H1 (cell line): Measurements from ENCODE around the gene WASHC4.

ENCODE experiments used
- CTCF ChIP-seq, 3 experiments: IDR thresholded peaks; 1 replicate in 2 of 3; 2 replicates in 1 of 3; pipeline versions ENCODE4 v1.5.1 to v1.6.1; 2011; ENCODE audit warnings: low read length in 3 of 3, mild to moderate bottlenecking in 3 of 3, inconsistent platforms in 2 of 3, low read depth in 1 of 3, moderate library complexity in 1 of 3; ENCODE audit not compliant: insufficient read depth in 1 of 3; ENCODE audit errors: control extremely low read depth in 1 of 3
- EP300 ChIP-seq, 2 experiments: IDR thresholded peaks; 1 replicate in 1 of 2; 2 replicates in 1 of 2; pipeline ENCODE4 v1.6.1; 2011 to 2012; ENCODE audit warnings: low read depth in 2 of 2, low read length in 2 of 2, mild to moderate bottlenecking in 2 of 2, borderline replicate concordance in 1 of 2, inconsistent platforms in 1 of 2, moderate library complexity in 1 of 2
- GTF2F1 ChIP-seq: IDR thresholded peaks from 2 replicates; pipeline ENCODE4 v1.6.1; 2012; ENCODE audit warnings: low read depth, low read length, improper control_type of control experiment, borderline replicate concordance
- MAX ChIP-seq: IDR thresholded peaks from 2 replicates; pipeline ENCODE4 v1.6.1; 2012; ENCODE audit warnings: inconsistent platforms
- POLR2A ChIP-seq, 2 experiments: IDR thresholded peaks; 1 replicate in 1 of 2; 2 replicates in 1 of 2; pipeline ENCODE4 v1.6.1; 2011; ENCODE audit warnings: low read depth in 2 of 2, low read length in 2 of 2, mild to moderate bottlenecking in 2 of 2; ENCODE audit errors: control extremely low read depth in 1 of 2
- POLR2AphosphoS5 ChIP-seq: IDR thresholded peaks from 2 replicates; pipeline ENCODE4 v1.6.1; 2011; ENCODE audit warnings: low read depth, low read length
- SIRT6 ChIP-seq: IDR thresholded peaks from one replicate; pipeline ENCODE4 v1.7.1; 2012; ENCODE audit warnings: low read length, inconsistent platforms
- SP2 ChIP-seq: IDR thresholded peaks from 2 replicates; pipeline ENCODE4 v1.6.1; 2012; ENCODE audit warnings: mild to moderate bottlenecking, low read length, inconsistent platforms
- USF2 ChIP-seq: IDR thresholded peaks from 2 replicates; pipeline ENCODE4 v1.6.1; 2011; ENCODE audit warnings: low read length, improper control_type of control experiment
- TF ChIP-seq, protein P1 (sequence below): IDR thresholded peaks from 2 replicates; pipeline ENCODE4 v1.6.1; 2011; ENCODE audit warnings: low read depth, mild to moderate bottlenecking, low read length; ENCODE audit not compliant: insufficient read depth

DNA sequence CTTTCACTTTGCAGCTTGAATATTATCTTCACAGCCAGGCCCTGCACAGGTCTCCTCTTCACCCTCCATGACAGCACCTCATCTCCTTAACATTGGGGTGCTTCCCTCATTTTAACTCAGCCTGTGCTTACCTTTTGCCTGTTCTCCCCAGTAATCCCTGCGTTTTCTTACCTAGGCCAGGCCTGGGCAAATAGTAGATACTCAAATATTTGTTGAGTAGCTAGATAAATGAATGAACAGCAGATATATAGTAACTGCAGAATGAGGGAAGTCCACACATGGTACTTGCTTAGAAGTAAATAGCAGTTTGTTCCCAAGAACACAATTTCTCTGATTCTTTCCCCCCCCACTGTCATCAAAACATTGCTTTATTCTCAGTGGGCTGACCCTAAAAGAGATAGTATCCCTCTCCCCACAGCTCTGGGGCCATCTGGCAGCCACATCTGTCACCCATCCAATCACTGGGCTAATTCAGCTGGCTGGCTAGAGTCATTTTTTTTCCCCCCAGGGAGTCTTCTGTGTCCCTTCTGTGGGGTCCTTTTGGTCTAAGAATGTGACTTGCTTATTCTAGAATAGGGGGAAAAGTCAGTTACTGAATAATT lies 85.2 kb downstream of the WASHC4 start:
- TF ChIP-seq POLR2A (IDR thresholded peaks at IDR 0.05; ENCODE audit: control extremely low read depth in 1 of 2, low read depth in 2 of 2, low read length in 2 of 2): no peak
- no peak for TF ChIP-seq SP2
- no peak for TF ChIP-seq CTCF (IDR thresholded peaks at IDR 0.05; ENCODE audit: control extremely low read depth in 1 of 3, insufficient read depth in 1 of 3, low read depth in 1 of 3, low read length in 3 of 3)
- no peak for TF ChIP-seq MAX
- TF ChIP-seq, protein P1, sequence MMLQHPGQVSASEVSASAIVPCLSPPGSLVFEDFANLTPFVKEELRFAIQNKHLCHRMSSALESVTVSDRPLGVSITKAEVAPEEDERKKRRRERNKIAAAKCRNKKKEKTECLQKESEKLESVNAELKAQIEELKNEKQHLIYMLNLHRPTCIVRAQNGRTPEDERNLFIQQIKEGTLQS: no peak
- TF ChIP-seq POLR2AphosphoS5: no peak
- no peak for TF ChIP-seq USF2
- no peak for TF ChIP-seq SIRT6
- TF ChIP-seq GTF2F1: no peak
- TF ChIP-seq EP300 (IDR thresholded peaks at IDR 0.05; ENCODE audit: borderline replicate concordance in 1 of 2, low read depth in 2 of 2, low read length in 2 of 2): no peak
